ENCODE data around the gene CLDN6.
A peak's percentile ranks its signal among the peaks of the same experiment; 100 is the strongest.

The CLDN6 gene

DNA sequence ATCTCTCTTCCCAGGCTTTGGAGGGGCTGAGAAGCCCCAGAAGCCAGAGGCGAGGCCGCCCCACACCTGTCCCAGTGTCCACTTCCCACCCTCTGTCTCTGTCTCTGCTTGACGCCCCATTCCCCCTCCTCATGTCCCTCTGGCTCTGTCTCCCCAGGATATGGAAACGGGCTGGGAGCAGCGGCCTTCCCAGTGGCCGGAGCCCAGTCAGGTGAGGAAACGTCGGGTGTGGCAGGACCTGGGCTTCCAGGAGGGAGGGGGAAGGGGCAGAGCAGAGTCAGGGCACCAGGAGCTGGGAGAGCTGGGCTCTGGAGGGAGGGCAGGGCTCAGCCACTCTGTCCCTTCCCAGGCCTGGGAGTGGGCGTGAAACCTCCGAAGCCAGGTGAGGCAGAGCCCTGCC is 27.1 kb downstream of the CLDN6 start:
- DNase-seq (ENCODE audit: low read depth in 2 of 2, low spot score in 1 of 2): no peak

DNA sequence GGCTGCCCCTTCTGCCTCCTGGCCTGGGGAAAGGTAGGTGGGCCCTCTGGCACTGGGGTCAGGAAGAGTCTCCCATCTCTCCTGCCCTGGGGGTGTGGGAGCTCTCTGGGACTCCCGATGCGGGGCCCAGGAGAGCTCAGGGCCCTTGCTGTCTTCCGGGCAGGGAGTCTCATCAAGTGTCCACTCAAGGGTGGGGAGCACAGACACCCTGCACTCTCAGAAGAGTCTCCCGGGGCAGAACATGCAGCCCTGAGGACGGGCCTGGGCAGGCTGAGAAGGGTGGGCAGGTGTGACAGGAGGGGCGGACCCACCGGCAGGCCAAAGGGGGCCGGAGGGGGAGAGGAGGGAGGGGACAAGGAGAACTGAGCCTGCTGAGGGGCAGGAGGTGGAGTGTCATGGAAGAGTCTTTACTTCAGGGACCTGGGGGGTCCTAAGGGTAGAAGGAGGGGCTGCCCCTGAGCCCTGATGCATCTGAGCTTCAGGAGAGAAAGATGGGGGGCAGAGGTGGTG is 29.3 kb downstream of the CLDN6 start:
- no peak for DNase-seq (ENCODE audit: low read depth in 2 of 2, low spot score in 1 of 2)

DNA sequence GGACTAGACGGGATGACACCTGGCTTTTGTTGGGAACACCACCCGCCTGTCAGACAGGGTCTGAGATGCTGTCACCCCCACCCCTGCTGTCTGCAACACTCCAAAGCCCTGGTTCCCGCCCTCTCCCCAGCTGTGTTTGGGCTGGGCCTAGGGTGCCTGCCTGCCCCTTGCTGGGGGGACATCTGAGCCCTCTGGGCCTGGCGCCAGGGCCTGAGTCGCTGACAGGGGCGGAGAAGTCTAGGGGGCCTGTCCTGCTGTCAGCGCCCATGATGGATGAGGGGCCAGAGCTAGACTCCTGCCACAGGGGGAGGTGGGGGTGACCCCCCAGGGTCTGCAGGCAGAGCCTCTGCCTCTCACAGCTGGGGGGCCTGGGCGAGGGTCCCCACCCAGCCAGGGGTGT is 30.1 kb downstream of the CLDN6 start:
- DNase-seq (ENCODE audit: low read depth in 2 of 2, low spot score in 1 of 2): no peak

DNA sequence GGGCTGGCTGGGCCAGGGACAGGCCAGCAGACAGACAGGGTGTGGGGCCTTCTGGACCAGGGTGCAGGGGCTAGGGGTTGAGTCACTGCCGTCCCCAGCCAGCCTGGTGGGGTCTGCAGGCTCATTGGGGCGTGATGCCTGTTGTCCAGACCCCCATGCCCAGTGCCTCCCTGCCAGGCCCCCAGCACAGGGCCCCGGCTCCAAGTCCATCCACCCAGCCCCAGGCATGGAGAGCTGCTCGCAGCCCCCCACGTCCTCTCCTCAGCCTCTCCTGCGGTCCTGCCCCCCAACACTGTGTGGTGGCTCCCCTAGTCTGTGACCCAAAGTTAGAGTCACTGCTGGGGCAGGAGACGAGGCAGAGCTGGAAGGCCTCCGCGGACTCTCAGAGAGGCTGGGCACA is 30.7 kb downstream of the CLDN6 start:
- DNase-seq (ENCODE audit: low read depth in 2 of 2, low spot score in 1 of 2): no peak

DNA sequence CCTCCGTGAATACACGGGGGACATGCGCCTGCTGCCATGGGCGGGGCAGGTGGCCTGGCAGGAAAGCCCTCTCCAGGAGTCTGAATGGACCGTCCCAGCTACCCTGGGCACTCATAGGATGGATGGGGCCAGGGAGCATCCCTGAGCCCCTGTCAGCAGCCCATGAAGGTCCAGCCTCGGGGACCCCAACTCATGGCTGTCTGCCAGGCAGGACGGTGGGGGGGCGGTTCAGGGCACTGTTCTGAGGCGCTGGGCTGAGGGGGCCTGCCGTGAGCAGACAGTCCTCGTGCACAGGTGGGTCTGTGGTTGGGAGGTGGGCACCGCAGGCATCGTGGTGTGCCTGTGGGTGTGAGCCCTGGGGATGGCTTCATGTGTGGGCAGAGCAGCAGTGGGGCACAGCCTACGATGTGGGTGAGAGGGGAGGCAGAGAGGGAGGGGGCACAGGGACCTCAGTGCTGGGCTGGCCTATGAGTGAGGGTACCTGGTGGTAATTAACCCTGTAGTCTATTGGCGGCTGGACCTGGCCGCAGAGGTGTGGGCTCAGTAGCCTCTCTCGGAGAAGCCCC is 31.3 kb downstream of the CLDN6 start:
- no peak for DNase-seq (ENCODE audit: low read depth in 2 of 2, low spot score in 1 of 2)

DNA sequence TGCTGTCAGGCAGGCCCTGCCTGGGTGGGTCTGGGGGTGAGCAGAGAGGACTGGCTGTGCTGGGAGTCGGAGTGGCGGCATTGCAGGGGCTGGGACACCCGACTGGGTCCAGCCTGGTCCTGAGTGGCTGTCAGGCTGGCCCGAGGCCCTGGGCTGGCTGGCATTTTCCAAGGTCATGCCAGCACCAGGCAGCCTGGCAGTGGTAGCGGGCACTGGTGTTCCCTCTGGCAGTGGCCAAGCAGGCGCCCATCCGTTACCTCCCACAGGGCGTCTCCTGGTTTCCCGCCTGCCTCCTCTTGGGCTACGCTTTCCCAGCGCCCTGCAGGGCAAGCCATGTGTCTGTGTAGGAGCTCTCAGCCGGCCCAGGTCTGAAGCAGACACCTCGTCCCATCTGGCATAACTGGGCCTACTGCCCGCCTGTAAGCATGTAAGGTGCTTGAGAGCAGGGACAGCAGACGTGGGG is 32.1 kb downstream of the CLDN6 start:
- DNase-seq (ENCODE audit: low read depth in 2 of 2, low spot score in 1 of 2): no peak

DNA sequence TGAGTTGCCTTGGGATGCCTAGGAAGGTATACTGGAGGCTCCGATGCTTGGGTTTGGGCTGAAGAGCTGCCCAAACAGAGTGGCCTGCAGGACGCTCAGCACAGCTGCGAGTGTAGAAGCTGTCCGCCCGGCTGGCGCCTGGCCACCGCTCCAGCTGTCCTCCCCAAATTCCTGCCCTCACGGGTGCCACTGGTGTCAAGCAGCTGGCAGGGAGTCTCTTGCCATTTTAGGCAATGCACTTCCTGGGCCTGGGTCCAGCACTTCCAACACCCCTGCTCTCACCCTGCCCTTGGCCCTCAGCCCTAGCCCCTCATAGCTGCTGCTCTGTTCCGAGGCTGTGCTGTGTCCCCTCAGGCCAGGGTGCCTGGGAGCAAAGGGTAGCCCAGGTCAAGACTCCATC is 32.5 kb downstream of the CLDN6 start:
- DNase-seq (ENCODE audit: low read depth in 2 of 2, low spot score in 1 of 2): no peak

DNA sequence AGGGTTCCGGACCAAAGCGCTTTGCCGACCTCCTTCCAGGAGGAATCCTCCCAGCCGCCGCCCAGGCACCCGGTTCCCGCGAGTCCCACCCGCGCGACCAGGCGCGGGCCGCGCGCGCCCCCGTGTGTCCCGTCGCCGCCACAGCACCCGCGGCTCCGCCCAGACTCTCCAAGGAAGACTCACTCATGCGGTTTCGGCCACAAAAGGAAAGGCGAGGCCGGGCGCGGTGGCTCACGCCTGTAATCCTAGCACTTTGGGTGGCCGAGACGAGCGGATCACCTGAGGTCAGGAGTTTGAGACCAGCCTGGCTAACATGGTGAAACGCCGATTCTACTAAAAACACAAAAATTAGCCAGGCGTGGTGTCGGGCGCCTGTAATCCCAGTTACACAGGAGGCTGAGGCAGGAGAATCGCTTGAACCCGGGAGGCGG is 34.3 kb downstream of the CLDN6 start:
- DNase-seq (ENCODE audit: low read depth in 2 of 2, low spot score in 1 of 2): peak in 1 of 2 donors; percentile 35

DNA sequence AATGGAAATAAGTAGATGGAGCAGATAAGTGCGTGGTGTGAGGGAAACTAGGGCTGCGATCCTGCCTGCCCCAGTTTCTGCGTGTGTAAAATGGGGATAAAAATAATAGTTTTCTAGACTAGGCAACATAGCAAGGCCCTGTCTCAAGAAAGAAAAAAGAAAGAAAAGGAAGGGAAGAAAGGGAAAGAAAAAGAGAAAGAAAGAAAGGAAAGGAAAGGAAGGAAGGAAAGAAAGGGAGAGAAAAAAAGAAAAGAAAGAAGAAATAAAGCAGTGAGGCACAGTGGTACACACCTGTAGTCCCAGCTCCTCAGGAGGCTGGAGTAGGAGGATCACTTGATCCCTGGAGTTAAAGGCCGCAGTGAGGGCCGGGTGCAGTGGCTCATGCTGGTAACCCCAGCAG is 35.6 kb downstream of the CLDN6 start:
- DNase-seq (ENCODE audit: low read depth in 2 of 2, low spot score in 1 of 2): no peak

DNA sequence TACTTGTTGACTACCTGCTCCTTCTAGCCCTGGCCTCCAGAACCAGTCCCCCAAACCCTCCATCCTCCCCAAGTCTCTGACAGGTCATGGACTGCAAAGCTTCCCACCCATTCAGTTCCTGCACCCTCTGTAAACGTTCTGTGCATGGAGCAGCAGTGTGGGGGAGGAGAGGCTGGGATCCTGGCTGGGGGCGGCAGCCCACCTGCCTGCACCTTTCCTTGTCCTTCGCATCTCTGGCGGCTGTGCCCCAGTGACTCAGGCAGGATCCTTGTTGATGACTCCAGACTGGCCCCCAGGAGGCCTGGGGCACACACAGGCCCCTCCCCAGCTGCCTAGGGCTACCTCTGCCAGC is 36.1 kb downstream of the CLDN6 start:
- DNase-seq (ENCODE audit: low read depth in 2 of 2, low spot score in 1 of 2): no peak

DNA sequence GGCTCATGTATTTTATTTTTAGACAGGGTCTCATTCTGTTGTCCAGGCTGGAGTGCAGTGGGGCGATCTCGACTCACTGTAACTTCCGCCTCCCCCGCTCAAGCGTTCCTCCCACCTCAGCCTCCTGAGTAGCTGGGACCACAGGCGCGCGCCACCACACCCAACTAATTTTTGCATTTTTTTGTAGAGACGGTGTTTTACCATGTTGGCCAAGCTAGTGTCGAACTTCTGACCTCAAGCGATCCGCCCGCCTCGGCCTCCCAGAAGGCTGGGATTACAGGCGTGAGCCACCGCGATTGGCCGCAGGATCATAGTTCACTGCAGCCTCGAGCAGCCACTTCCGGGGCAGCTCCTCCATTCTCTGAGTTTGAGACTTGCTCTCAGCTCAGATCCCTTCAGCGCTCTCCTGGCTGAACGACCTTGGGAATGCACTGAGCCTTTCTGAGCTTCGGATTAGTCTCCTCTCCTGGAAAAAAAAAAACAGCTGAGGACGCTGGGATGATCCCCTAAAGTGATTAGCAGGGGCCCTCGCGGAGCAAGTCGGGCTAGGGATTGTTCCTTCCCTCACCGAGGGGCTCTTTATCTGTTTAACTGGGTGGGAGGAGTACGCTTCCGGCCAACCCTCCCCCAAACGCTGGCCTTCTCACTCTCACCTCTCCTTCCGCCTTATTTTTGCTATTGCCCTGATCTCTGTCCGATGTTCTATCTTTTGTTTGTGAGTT is 36.6 kb downstream of the CLDN6 start:
- no peak for DNase-seq (ENCODE audit: low read depth in 2 of 2, low spot score in 1 of 2)

DNA sequence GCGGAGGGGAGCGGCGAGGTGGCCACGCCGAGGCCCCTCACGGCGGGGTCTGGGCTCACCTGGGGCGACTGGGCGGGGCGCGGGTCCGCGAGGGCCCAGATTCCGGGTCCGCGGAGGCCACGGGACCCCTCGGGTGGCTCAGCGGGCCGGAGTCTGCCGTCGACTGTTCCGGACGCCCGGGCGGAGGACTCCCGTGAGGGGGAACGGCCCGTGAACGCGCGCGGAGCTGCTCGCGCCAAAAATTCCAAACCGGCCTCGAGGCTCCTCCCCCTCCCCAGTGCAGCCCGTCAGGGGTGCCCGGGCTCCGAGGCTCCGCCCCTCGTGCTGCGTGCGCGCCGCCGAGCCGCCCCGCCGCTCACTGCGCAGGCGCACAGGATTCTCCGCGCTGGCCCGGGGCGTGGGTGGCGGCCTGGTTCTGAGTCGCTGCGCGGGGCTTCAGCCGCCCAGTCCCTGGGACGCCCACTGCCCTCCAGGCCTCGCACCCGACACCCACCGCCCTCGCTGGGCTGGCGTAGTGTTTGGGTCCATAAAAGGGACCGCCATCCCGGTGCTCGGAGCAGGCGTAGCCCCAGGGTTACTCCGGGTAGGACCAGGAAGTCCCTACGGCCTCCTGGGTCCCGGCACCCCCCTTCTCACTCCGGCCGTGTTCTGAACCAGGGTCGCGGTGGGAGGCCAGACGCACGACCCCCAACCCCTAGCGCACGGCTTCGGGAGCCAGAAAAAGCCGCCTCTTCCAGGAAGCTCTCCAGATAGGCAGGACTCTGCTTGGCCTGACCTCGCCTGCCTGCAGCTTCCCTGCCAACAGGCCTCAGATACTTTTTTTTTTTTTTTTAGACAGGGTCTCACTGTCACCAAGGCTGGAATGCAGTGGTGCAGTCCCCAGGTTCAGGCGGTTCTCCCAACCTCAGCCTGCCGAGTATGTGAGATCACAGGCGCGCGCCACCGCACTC is 37.5 kb downstream of the CLDN6 start, which contains the start of gene PKMYT1:
Gene PKMYT1, minus strand, starts transcription at position 220 of the 950 bp plus-strand sequence. CDS start 789 bp downstream, outside the sequence.
- peak; percentile 85 to 86 for DNase-seq (ENCODE audit: low read depth in 2 of 2, low spot score in 1 of 2)

DNA sequence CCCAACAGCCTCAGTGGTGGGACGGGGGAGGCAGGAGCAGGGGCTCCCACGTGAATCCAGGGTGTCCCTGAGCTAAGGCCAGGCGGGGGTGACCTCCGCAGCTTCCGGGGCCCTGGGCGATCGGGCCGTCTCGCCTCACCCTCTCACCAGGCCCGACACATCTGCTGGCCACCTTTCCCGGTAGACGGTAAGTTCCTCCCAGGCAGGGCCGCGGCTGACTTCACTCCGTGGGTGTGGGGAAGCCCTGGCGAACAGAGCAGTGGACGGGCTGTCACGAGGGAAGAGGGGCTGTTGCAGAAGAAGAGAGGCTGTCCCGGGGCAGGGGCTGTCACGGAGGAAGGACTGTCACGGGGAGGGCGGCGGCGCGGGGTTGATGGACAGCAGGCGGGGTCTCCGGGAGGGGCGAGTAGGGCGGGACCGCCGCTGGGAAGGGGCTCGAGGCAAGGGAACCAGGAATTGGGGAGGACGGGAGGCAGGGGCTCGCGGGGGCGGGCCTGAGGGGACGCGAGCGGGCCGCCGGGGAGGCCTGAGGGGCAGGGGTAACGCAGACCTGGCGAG is 38.2 kb downstream of the CLDN6 start:
- no peak for DNase-seq (ENCODE audit: low read depth in 2 of 2, low spot score in 1 of 2)

DNA sequence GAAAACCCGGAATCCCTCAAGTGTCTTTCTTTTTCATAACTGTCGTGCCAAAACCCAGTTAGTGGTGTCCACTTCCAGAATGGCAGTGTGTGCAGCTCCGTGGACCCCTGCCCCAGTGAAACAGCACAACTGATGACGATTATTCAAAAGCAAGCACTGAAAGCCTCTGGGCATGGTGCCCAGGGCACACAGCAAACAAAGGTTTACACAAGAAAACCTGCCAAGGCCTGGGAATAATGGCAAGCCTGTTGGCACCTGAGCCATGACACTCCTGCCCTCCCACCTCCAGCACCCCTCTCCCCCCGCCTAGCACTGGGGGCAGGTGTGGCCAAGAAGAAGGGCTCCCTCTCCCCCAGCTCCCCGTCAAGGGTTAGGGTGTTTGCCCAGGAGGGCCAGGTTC is 40.5 kb downstream of the CLDN6 start:
- DNase-seq (ENCODE audit: low read depth in 2 of 2, low spot score in 1 of 2): no peak

DNA sequence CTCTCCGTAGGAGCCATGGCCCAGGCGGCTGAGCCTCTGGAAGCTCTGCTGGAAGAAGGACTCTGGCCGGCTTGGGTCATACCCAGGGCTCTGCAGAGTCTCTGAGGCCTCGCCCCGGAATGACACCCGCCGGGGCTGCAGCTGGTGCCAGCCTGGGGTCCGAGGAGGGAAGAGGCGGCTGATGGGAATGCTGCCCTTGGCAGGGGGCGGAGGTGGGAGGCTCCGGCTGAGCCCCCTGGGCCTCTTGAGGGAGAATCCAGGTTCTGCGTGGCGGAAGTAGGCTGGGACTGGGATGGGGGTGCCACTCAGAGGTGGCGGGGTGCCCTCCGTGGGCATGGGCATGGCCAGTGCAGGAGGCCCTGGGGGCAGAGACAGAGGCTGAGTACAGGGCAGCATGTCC is 41.3 kb downstream of the CLDN6 start:
- no peak for DNase-seq (ENCODE audit: low read depth in 2 of 2, low spot score in 1 of 2)

DNA sequence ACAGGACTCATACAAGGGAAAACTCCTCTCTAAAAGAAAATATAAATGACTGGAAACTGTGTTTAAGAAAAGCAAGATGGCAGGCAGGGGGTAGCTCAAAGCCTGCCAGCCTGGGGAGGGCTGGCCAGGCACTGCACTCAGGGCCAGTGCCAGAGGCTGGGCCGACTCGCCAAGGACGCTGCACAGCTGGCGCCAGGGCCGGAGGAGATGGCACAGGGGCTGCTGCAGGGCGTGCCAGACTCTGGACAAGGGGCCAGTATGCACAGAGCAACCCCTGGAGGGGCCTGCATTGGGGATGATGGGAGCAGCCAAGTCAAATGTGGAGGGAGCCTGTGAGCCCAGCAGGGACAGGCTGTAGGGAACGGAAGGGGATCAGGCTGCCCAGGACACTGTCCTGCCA is 41.8 kb downstream of the CLDN6 start:
- DNase-seq (ENCODE audit: low read depth in 2 of 2, low spot score in 1 of 2): no peak

DNA sequence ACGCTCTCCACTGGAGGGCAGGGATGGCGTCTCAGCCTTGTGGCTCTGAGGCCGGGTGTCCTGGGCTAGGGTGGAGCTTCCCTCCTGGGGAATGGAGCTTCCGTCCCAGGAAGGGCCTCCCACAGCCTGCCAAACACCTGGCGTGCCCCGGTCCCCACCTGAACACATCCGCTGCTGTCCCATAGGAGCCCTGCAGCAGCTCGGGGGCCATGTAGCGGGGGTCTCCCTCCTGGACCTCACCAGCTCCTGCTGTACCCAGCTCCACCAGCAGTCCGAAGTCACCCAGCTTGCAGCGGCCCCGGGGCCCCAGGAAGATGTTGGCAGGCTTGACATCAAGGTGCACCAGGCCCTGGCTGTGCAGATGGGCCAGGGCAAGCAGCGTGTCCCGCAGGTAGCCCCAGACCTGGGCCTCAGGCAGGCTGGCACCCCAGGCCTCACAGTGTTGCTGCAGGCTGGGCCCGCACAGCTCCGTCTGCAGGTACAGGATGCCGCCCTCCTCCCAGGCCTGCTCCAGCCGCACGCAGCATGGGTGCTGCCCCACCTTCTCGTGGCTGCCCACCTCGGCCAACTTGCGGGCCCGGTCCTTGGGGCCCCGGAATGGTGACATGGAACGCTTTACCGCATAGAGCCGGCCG is 42.7 kb downstream of the CLDN6 start:
- no peak for DNase-seq (ENCODE audit: low read depth in 2 of 2, low spot score in 1 of 2)

DNA sequence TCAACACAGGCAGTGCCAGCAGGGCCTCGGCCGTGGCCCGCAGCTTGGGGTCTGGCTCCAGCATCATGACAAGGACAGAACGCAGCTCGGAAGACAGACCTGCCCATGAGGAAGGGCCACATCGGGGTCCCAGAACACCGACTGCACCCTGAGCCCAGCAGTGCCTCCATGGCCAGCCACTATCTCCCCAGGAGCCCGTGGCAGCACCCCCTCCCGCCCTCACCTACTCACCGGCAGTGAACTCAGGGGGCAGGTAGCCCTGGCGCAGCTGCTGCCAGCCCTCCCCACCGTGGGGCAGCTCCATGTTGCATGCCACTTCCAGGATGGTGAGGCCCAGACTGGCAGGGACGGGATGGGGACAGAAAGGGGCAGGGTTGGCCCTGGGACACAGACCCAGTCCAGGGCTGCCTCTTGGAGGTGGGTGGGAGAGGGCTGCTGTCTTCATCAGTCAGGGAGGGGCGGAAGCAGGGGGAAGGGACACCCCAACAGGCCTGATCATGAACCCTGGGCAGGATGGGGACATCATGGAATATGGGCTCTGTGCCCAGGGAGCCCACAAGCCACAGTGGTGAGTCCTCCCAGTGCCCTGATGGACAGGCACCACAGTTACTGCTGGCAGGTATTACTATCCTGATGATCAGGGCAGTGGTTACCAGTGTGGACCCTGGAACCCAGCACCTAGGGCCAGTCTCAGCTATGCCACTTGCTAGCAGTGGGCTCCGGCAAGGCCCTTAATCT is 43.5 kb downstream of the CLDN6 start:
- DNase-seq (ENCODE audit: low read depth in 2 of 2, low spot score in 1 of 2): no peak

DNA sequence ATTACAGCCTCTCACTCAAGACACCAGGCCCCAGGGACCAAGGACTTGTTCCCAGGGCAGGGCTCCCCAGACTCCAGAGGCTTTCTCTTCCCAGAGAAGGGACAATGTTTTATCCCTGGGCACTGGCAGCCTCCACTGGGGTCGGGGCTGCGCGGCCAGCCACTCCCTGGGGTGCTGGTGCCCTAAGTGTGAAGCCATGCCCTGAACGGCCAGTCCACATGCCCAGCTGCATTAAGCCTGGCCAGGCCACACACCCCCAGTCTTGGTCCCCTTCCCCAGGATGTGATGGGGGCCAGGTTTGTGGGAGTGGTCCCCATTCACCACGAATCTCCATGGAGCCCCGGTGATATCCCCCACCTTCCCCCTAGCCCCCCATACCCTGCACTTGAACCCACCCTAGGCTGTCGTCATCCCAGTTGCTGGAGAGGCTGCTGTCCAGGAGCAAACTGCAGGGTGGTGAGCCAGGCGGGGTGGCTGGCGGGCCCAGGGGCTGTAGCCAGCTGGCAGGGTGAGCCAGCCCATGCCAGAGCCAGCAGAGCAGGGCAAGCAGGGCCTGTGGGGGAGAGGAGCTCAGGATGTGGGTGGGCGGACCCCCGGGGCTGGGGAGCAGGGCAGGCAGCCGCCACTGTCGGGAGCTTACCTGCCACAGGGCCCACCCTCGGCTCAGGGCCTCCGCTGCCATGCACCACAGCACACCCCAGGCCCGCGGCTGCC is 44.2 kb downstream of the CLDN6 start:
- no peak for DNase-seq (ENCODE audit: low read depth in 2 of 2, low spot score in 1 of 2)

DNA sequence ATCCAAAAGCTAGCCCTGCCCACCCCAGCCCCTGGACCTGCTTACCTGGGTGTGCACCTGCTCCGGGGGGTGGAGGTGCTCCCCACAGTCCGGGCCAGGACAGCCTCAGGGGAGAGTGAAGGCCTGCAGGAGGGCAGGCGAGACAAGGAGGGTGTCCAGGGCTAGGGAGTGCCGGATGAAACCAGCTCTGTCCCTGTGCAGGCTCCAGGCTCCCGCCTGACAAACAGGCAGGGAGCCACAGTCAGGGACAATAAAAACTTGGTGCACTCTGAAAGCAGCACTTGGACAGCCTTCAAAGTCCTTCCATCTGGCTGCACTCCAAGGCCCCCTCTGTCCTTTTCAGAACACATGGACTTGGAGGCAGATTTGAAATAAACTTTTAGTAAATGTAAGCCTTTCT is 44.9 kb downstream of the CLDN6 start:
- DNase-seq (ENCODE audit: low read depth in 2 of 2, low spot score in 1 of 2): no peak

All from stimulated activated CD8-positive, alpha-beta memory T cell treated with anti-CD3 and anti-CD28 coated beads, Interleukin-4, amount 100 ng/mL, for 4 hours (primary cell).